KMS-11 (cell line): Measurements from ENCODE around the gene ZNF3.

ENCODE experiments used
- H2AFZ ChIP-seq: fragments of 200-600 bp; sonication (generic); 2 replicates; pipeline ENCODE4 v1.6.1; 2016; ENCODE audit warnings: antibody characterized with exemption, mixed run types, low read depth
- H3K27ac ChIP-seq: fragments of 200-600 bp; sonication (generic); 2 replicates; pipeline ENCODE4 v1.6.1; 2016; ENCODE audit warnings: mild to moderate bottlenecking, mixed run types
- H3K27me3 ChIP-seq: fragments of 200-600 bp; sonication (generic); 2 replicates; pipeline ENCODE4 v1.6.1; 2017; ENCODE audit warnings: mild to moderate bottlenecking, low read depth, mixed run types, moderate library complexity; ENCODE audit not compliant: insufficient read depth
- H3K36me3 ChIP-seq: fragments of 200-600 bp; sonication (generic); 2 replicates; pipeline ENCODE4 v1.6.1; 2017; ENCODE audit warnings: mild to moderate bottlenecking, mixed run types; ENCODE audit not compliant: insufficient read depth
- H3K4me1 ChIP-seq: fragments of 200-600 bp; sonication (generic); 2 replicates; pipeline ENCODE4 v1.6.1; 2016; ENCODE audit warnings: mild to moderate bottlenecking, low read depth, mixed run types; ENCODE audit not compliant: poor library complexity, severe bottlenecking
- H3K4me2 ChIP-seq: fragments of 200-600 bp; sonication (generic); 2 replicates; pipeline ENCODE4 v1.7.0; 2016; ENCODE audit warnings: mild to moderate bottlenecking, mixed run types
- H3K4me3 ChIP-seq: fragments of 200-600 bp; sonication (generic); IDR thresholded peaks from 2 replicates; pipeline ENCODE4 v1.6.1; 2017; ENCODE audit warnings: low read depth, low read length, mixed read lengths; ENCODE audit not compliant: insufficient read depth
- H3K79me2 ChIP-seq: fragments of 200-600 bp; sonication (generic); 2 replicates; pipeline ENCODE4 v1.6.1; 2016; ENCODE audit warnings: low read depth, mixed run types; ENCODE audit not compliant: insufficient read depth
- H3K9ac ChIP-seq: fragments of 200-600 bp; sonication (generic); 2 replicates; pipeline ENCODE4 v1.6.1; 2016; ENCODE audit warnings: mild to moderate bottlenecking, mixed run types
- H4K20me1 ChIP-seq: fragments of 200-600 bp; sonication (generic); 2 replicates; pipeline ENCODE4 v1.6.1; 2016; ENCODE audit warnings: mild to moderate bottlenecking, mixed run types; ENCODE audit not compliant: insufficient read depth
- TF ChIP-seq, protein P1 (sequence below): fragments of 200-600 bp; sonication (generic); conservative IDR thresholded peaks from 2 replicates; pipeline ENCODE4 v1.6.1; 2017; ENCODE audit warnings: low read depth, mild to moderate bottlenecking, antibody characterized with exemption, low read length, moderate library complexity, mixed read lengths

The ZNF3 gene

DNA sequence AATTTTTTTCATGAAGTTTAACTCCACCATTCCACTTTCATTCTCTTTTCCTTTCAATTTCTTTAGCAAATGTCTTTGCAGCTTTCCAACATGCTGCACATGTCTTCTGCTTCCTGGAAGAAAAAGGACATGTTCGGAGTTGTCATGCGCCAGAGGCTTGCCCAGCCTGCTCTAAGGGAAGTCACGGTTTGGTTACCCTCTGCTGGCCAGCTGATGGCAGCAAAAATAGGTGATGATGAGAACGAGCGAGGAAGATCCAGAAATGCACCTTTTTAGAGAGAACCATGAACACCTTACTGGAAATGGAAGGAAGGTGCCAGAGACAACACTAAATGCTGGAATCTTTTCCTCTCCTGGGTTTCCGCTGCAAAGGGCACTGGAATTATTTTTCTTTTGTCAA lies 36.8 kb downstream of the ZNF3 start:
- no peaks in the 10 kb centered on the region for H3K79me2 ChIP-seq
- H3K4me1 ChIP-seq = peaks cover 5% of the 10 kb centered on the region
- H3K9ac ChIP-seq = no peak overlapping the region
- H3K36me3 ChIP-seq = no peaks in the 10 kb centered on the region
- no peak overlapping the region for H3K4me2 ChIP-seq
- H3K27me3 ChIP-seq = no peaks in the 10 kb centered on the region; the same call in 1 of the 2 replicates
- H2AFZ ChIP-seq = no peak overlapping the region
- TF ChIP-seq, protein P1, sequence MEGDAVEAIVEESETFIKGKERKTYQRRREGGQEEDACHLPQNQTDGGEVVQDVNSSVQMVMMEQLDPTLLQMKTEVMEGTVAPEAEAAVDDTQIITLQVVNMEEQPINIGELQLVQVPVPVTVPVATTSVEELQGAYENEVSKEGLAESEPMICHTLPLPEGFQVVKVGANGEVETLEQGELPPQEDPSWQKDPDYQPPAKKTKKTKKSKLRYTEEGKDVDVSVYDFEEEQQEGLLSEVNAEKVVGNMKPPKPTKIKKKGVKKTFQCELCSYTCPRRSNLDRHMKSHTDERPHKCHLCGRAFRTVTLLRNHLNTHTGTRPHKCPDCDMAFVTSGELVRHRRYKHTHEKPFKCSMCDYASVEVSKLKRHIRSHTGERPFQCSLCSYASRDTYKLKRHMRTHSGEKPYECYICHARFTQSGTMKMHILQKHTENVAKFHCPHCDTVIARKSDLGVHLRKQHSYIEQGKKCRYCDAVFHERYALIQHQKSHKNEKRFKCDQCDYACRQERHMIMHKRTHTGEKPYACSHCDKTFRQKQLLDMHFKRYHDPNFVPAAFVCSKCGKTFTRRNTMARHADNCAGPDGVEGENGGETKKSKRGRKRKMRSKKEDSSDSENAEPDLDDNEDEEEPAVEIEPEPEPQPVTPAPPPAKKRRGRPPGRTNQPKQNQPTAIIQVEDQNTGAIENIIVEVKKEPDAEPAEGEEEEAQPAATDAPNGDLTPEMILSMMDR = no peak
- H4K20me1 ChIP-seq = no peaks in the 10 kb centered on the region
- H3K27ac ChIP-seq = no peak overlapping the region
- no peak overlapping the region for H3K4me3 ChIP-seq

DNA sequence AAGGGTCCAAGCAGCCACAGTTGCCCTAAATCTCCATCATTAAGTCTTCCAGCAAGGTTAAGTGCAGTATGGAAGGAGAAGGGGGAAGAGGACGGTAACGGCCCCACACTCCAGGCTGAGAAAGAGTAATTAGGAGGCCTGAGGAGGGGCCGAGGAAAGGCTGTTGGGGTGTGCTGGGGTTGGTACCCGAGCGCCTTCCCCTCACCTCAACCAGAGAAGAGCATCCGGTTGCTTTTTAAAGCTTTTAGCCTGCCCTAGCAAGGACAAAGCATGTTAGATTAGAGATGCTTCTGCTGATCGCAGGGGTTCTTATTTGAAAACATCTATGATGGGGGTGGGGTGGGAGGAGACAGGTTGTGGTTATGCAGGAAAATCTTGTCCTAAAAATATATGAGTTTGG lies 40.9 kb downstream of the ZNF3 start:
- H3K79me2 ChIP-seq = no peaks in the 10 kb centered on the region
- H3K27me3 ChIP-seq = no peaks in the 10 kb centered on the region
- H2AFZ ChIP-seq = no peak overlapping the region
- no peak overlapping the region for H3K4me3 ChIP-seq
- no peak overlapping the region for H3K27ac ChIP-seq
- H4K20me1 ChIP-seq = no peaks in the 10 kb centered on the region
- no peaks in the 10 kb centered on the region for H3K4me1 ChIP-seq
- no peak overlapping the region for H3K9ac ChIP-seq
- no peak overlapping the region for H3K4me2 ChIP-seq
- H3K36me3 ChIP-seq = no peaks in the 10 kb centered on the region
- TF ChIP-seq, protein P1 = no peak

DNA sequence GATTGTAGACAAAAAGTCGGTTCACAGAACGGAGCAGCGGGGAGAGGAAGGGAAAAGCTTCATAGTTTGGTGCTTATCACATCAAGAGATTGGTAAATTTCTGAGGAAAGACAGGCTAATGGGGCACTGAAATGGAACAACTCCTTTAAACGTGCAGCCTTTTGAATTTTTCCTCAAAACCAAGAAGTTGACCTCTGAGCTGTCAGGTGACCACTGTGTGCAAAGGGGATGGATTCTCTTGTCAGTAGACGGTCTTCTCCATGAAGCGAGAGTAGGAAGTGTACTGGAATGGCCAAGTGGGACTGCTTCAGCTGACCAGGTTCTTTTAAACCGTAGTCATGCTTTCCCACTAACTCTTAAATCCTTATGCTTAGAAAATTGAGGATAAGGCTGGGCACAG lies 43.2 kb downstream of the ZNF3 start:
- Histone ChIP-seq H4K20me1 (no peaks in the 10 kb centered on the region), H3K4me3 (no peak overlapping the region), H3K9ac (no peak overlapping the region), H3K79me2 (no peaks in the 10 kb centered on the region), H2AFZ (no peak overlapping the region), H3K4me2 (no peak overlapping the region), H3K27me3 (no peaks in the 10 kb centered on the region), H3K36me3 (no peaks in the 10 kb centered on the region), H3K4me1 (no peaks in the 10 kb centered on the region), H3K27ac (no peak overlapping the region)
- TF ChIP-seq, protein P1 = no peak

DNA sequence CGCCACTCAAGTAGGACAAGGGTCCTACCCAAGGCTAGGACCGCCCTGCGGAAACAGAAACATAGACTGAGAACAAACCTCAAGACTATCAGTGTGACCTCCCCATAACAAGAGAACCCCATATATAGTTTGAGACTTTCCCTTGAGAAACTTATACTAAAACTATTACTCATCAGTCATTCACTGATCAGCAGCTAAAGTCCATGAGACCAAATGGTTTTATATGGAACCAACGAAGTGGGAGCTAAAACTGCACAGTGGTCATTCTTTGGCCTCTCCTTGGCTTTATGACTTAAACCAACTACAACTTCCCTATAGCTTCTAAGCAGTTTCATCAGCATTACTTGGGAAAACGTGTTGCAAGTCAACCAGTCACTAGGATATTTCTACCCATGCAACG lies 45.6 kb downstream of the ZNF3 start:
- H3K4me2 ChIP-seq = no peak overlapping the region
- no peaks in the 10 kb centered on the region for H4K20me1 ChIP-seq
- no peaks in the 10 kb centered on the region for H3K27me3 ChIP-seq
- no peaks in the 10 kb centered on the region for H3K36me3 ChIP-seq
- no peak overlapping the region for H3K4me3 ChIP-seq
- no peak overlapping the region for H3K9ac ChIP-seq
- H3K27ac ChIP-seq = no peak overlapping the region
- TF ChIP-seq, protein P1 = no peak
- H3K79me2 ChIP-seq = no peaks in the 10 kb centered on the region
- H3K4me1 ChIP-seq = no peaks in the 10 kb centered on the region
- H2AFZ ChIP-seq = no peak overlapping the region
